GM21367 (cell line): ENCODE results near the gene CDC37L1.
"Not testable (repeated sequence)": the region's sequence is repeated elsewhere in the genome, so short reads cannot be mapped to it uniquely, and the experiment has no call there.

Source experiments
- ATAC-seq: cut with Tn5 transposase; IDR thresholded peaks from one replicate; pipeline ENCODE4 v1.9.1; 2021; ENCODE audit not compliant: unreplicated experiment

CDC37L1 gene

DNA sequence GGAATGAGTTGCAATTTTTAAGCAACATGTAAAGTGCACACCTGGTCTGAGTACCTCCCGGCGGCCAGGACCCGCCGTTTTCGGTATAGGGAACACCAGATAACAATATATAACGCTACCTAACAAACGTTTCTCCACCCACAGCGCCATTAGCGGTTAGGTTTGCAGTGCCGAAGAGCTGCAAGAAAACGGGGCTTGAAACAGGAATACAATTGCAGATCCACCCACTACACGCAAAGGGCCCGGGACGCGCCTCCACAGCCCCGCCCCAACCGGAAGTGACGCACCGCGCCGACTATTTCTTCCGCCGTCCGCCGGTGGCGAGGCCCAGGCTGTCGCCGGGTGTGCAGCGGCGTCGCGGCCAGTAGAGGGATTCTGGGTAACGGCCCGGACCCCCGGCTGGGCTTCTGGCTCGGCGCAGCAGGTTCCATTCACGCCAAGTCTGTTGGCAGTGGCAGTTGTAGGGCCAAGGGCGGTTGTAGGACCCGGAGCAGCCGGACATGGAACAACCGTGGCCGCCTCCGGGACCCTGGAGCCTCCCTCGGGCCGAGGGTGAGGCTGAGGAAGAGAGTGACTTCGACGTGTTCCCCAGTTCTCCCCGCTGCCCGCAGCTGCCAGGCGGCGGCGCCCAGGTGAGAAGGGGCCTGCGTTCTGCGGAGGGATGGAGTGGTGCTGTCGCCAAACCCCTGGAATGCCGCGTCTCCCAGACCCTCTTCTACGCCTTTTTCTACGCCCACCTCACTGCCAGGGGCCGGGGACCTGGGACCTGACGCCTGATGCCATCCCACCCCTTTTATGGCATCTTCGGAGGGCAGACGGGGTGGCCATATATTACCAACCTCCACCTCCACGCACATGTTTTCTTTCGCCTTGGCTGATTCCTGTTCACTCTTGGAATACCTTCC, at the start of gene CDC37L1:
TSS of gene CDC37L1 (plus strand) at position 302 of the 905 bp plus-strand sequence. CDS start at position 501, 199 bp downstream.
- ATAC-seq, result peak; percentile 93

GRCh38 chr9:4630836-4631235, 48.5 kb upstream of the CDC37L1 start:
- ATAC-seq, result no peak

DNA sequence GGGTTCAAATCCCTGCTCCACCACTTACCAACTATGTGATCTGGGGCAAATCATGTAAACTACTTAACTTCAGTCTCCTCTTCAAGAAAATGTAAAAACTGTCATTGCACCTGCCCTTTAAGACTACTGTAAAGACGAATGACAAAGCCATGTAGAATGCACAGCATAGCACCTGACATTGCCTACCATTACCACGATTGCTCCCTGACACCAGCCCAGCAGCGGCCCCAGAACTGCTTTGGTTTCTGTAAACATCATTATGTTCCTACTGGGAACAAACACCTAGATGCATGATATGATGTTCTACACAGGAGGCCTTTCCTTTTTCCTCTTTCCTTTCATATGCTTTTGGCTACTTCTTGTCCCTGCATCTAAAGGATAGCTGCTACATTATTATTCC, 40.4 kb upstream of the CDC37L1 start:
- no peak for ATAC-seq

- no peak for ATAC-seq
Measured at GRCh38 chr9:4639420-4639819, 39.9 kb upstream of the CDC37L1 start.

- ATAC-seq, result no peak
Measured at GRCh38 chr9:4640027-4640426, 39.3 kb upstream of the CDC37L1 start.

DNA sequence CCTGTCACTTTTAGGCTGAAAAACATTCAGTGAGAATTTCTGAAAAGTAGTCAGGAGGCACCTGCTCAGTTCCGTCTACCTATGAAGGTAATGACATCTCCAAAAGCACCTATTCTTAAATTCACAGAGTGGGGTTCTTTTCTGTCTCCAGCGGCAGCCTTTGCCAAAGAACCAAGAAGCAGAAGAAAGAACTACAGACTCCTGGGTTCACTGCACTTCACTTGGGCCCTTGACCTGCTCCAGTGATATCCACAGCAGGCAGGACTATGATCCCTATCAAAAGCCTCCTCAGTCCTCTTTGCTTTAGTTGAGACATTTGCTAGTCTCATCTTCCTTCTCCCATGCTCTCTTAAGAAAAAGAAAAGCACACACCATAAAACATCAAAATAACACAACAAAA, 37.0 kb upstream of the CDC37L1 start:
- no peak for ATAC-seq

GRCh38 chr9:4654084-4654483, 25.3 kb upstream of the CDC37L1 start:
- ATAC-seq, result no peak

GRCh38 chr9:4654538-4654937, 24.8 kb upstream of the CDC37L1 start:
- no peak for ATAC-seq

DNA sequence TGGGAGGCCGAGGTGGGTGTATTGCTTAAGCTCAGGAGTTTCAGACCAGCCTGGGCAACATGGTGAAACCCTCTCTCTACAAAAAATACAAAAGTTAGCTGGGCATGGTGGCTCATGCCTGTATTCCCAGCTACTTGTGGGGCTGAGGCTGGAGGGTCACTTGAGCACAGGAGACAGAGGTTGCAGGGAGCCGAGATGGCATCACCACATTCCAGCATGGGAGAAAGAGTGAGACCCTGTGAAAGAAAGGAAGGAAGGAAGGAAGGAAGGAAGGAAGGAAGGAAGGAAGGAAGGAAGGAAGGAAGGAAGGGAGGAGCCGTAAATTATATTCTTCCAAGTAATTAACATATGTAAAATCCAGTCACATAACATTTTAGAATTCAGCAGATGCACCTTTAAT, 23.2 kb upstream of the CDC37L1 start:
- not testable (repeated sequence) for ATAC-seq

DNA sequence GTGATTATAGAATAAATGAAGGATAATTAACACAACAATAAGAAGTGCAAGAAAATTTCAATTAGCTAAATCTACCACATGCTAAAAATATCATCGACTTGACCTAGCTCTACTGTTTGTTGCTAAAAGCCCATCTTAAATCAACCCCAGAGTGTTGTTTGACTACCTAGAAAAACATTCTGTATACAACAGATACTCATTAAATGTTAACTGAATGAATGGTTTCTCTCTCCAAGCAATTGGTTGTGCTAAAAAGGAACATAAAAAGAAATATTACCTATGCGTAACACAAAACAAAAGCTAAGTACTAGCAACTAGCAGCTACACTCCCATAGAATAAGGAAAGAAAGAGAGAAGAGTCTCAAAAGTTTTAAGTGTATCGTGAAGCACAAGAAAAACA, 22.7 kb upstream of the CDC37L1 start:
- ATAC-seq, result no peak

DNA sequence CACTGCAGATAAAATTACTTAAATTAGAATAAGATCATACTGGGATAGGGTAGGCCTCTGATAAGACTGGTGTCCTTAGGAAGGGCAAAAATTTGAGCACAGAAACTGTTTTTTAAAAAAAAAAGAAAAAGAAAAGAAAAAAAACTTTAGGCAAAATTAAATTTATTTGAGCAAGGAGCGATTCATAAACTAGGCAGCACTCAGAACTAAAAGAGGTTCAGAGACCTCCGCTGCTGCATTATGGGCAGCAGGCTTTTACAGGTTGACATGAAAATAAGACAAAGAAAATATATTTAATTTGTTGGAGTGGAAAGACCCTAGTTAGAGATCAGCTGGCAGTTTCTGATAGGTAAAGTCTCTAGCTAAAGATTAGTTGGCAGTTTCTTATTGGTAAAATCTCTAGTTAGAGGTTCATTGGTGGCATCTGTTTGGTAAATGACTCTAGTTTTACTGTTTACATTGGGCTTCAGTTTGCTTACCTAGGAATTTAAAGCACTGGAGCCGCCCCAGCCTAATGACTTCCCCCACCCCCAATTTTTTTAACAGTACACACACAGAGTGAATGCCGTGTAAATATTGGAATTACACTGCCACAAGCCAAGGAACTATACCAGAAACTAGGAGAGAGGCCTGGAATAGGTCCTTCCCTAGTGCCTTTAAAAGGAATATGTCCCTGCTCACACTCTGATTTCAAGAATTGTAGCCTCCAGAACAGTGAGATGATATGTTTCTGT, 21.8 kb upstream of the CDC37L1 start:
- ATAC-seq, result no peak

GRCh38 chr9:4660665-4661064, 18.7 kb upstream of the CDC37L1 start:
- not testable (repeated sequence) for ATAC-seq

DNA sequence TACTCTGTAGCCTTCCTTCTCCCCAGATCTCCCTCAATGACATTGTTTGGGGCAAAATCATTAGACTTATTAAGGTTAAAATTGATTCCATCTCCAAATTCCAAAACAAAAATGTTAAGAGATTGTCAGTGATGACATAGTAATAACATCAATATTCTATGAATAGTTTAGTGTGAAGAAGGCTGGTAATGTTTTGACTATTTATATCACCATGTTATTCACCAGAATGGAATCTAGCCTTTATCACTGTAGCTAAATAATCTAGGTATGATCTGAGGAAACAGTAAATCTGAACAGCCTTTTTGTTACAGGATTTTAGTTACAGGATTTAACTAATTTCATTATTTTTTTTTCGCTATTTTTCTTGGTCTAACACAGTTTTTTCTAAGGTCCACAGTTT, 18.2 kb upstream of the CDC37L1 start:
- ATAC-seq, result no peak

DNA sequence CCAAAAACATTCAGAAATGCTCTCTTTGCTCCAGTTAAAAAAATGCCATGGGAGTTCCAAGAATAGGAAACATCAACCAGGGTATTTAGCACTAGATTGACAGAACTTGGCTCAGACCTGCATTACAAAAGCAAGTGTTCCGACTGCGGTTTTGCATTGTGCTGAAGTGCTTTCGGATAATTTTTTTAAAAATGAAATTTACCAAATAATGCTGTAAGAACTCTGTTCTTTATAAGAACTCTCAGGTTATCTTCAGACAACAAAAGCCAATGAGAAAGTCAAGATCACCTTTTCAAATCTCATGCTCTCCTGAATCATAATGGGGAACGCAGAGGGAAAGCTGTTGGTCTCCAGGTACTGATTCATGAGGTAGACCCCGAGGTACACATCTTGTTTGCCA, 17.8 kb upstream of the CDC37L1 start:
- no peak for ATAC-seq

GRCh38 chr9:4662108-4662988, 17.0 kb upstream of the CDC37L1 start, which contains the start of gene PLPP6:
Gene PLPP6 (plus strand): TSS chr9:4662294. CDS start chr9:4662376, 82 bp downstream.
- peak; percentile 89 for ATAC-seq

DNA sequence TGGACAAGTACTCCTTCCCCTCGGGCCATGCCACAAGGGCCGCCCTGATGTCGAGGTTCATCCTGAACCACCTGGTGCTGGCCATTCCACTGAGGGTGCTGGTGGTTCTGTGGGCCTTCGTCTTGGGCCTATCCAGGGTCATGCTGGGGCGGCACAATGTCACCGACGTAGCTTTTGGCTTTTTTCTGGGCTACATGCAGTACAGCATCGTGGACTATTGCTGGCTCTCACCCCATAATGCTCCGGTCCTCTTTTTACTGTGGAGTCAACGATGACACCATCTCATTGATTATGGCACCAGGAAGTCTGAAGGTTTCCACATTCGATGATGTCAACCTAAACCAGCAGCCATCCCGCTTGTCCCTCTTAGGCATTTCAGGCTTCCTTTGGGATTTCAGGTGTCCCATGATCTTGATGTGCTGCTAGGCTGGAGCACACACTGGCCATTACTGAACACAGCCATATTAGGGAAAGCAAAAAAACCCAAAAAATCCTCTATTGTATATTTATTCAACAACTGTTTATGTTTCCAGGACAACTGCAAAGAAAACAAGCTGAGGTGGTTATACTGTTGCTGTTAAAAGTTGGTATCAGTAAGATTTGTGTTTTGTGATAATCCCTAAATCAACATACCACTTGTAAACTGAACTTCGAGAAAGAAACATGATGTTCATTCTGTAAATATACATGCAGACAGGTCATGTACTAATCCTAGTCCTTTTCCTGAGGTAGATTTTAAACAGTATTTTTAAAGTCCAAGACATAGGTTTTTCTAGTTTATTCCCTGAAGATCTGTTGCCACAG, 16.2 kb upstream of the CDC37L1 start:
- ATAC-seq, result no peak

DNA sequence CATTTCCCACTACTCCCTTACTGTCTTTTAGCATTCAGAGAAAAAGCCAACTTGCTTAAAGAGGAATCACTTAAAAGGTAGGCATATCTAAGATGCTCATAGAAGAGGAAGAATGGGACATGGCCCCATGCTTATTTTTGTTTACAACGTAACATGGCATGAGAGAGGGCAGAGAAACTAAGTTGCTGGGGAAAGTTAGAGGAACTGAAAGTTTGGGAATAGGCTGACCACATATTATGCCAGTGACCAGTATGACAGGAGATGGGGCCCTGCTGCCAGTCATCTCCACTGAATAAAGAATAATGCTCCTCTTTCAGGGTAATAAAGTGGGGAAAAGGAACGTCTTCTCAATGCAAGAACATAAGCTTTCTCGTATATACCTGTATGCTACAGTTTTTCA, 15.4 kb upstream of the CDC37L1 start:
- ATAC-seq, result no peak

GRCh38 chr9:4665357-4665756, 14.0 kb upstream of the CDC37L1 start:
- no peak for ATAC-seq

DNA sequence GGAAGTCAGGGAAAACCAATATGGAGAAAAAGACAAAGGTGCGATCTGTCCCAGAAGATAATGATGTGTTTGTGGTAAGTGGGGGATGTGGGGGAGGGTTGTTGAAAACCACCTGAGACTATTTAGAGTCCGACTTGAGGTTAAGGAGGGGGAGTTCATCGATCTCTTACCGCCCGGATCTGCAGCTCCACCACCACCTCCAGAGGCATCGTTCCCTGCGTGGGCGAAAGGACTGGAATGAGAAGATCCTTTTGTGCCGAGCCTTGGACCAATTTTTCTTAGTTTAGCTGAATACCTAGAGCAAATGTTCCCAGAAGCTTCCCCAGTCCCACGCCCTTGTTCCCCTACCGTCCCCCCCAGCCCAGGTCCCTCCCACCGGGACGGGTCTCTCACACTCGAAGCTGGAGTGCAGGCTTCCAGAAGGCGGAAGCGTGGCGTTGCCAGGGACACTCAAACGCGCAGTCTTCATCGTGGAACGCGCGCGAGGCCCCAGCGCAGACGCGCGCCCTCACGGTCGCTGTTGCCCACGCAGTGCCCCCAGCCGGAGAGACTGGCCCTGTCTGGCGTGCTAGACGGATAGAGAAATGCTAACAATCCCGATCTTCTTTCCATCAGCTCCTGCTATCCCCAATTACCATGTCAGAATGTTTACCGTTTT, 13.2 kb upstream of the CDC37L1 start, which contains the start of gene SPATA6L:
TSS of gene SPATA6L (minus strand) at position 439 of the 658 bp plus-strand sequence. CDS start at position 209, 230 bp downstream.
- ATAC-seq, result no peak

GRCh38 chr9:4667681-4668080, 11.7 kb upstream of the CDC37L1 start:
- no peak for ATAC-seq
